OCI-LY1 (cell line): ENCODE measurements around the gene SMCO2.

Experiments used
- H2AFZ ChIP-seq: fragments of 200-600 bp; sonication (generic), shearing (Covaris generic); 2 replicates; pipeline ENCODE4 v1.6.0; 2014; ENCODE audit warnings: antibody characterized with exemption, mild to moderate bottlenecking, low read length
- H3F3A ChIP-seq: fragments of 200-600 bp; sonication (generic), shearing (Covaris generic); 2 replicates; pipeline ENCODE4 v1.6.0; 2014; ENCODE audit warnings: mild to moderate bottlenecking, antibody characterized with exemption, low read length, moderate library complexity; ENCODE audit not compliant: insufficient read depth
- H3K27ac ChIP-seq: fragments of 200-600 bp; sonication (generic); 2 replicates; pipeline ENCODE4 v1.5.1; 2014; ENCODE audit warnings: low read length, mixed run types, mild to moderate bottlenecking, low read depth; ENCODE audit not compliant: poor library complexity, severe bottlenecking
- H3K27me3 ChIP-seq: fragments of 200-600 bp; sonication (generic); 2 replicates; pipeline ENCODE4 v1.6.0; 2014; ENCODE audit warnings: antibody characterized with exemption, mild to moderate bottlenecking, low read length, moderate library complexity; ENCODE audit not compliant: insufficient read depth
- H3K36me3 ChIP-seq: fragments of 200-600 bp; sonication (generic); 2 replicates; pipeline ENCODE4 v1.6.1; 2014; ENCODE audit warnings: mild to moderate bottlenecking, antibody characterized with exemption, low read length, moderate library complexity, mixed read lengths; ENCODE audit not compliant: insufficient read depth
- H3K4me1 ChIP-seq: fragments of 200-600 bp; sonication (generic); 2 replicates; pipeline ENCODE4 v1.5.1; 2014; ENCODE audit warnings: mild to moderate bottlenecking, low read length, moderate library complexity; ENCODE audit not compliant: insufficient read depth, severe bottlenecking
- H3K4me2 ChIP-seq: fragments of 200-600 bp; sonication (generic), shearing (Covaris generic); 2 replicates; pipeline ENCODE4 v1.6.1; 2014; ENCODE audit warnings: low read length
- H3K4me3 ChIP-seq: fragments of 200-600 bp; sonication (generic); 2 replicates; pipeline ENCODE4 v1.5.1; 2014; ENCODE audit warnings: low read length, low read depth, mild to moderate bottlenecking, mixed read lengths; ENCODE audit not compliant: poor library complexity, severe bottlenecking
- H3K79me2 ChIP-seq: fragments of 200-600 bp; shearing (Covaris generic); 2 replicates; pipeline ENCODE4 v1.6.1; 2016; ENCODE audit warnings: mixed run types, low read length, mixed read lengths; ENCODE audit not compliant: insufficient read depth
- H3K9ac ChIP-seq: fragments of 200-600 bp; sonication (generic), shearing (Covaris generic); 2 replicates; pipeline ENCODE4 v1.6.1; 2014; ENCODE audit warnings: mild to moderate bottlenecking, low read length, mixed read lengths
- H3K9me2 ChIP-seq: fragments of 200-600 bp; sonication (generic), shearing (Covaris generic); 2 replicates; pipeline ENCODE4 v1.6.1; 2014; ENCODE audit warnings: low read depth, mild to moderate bottlenecking, low read length, mixed read lengths
- H3K9me3 ChIP-seq: fragments of 200-600 bp; shearing (Covaris generic); 2 replicates; pipeline ENCODE4 v1.6.1; 2014; ENCODE audit warnings: low read length, mixed read lengths
- H4K20me1 ChIP-seq: fragments of 200-600 bp; sonication (generic), shearing (Covaris generic); 2 replicates; pipeline ENCODE4 v1.6.0; 2016; ENCODE audit warnings: mild to moderate bottlenecking, low read length; ENCODE audit not compliant: insufficient read depth
- CTCF ChIP-seq: fragments of 200-600 bp; sonication (generic), shearing (Covaris generic); IDR thresholded peaks from 2 replicates; pipeline ENCODE4 v1.5.1; 2017; ENCODE audit warnings: mild to moderate bottlenecking, antibody characterized with exemption, low read length, moderate library complexity, mixed read lengths
- EZH2 ChIP-seq: fragments of 200-600 bp; sonication (generic), shearing (Covaris generic); IDR thresholded peaks from 2 replicates; pipeline ENCODE4 v1.8.0; 2017; ENCODE audit warnings: borderline replicate concordance, mixed run types, mild to moderate bottlenecking, antibody characterized with exemption, low read length, moderate library complexity, mixed read lengths

Gene SMCO2

GRCh38 chr12:27502021-27502435, 55.5 kb downstream of the SMCO2 start:
- H3K4me2 ChIP-seq = no peak overlapping the region
- H2AFZ ChIP-seq = no peak overlapping the region
- H3K36me3 ChIP-seq = no peaks in the 10 kb centered on the region
- no peaks in the 10 kb centered on the region for H3K27me3 ChIP-seq
- H3K9ac ChIP-seq = no peak overlapping the region
- no peaks in the 10 kb centered on the region for H3K9me2 ChIP-seq
- H3K4me1 ChIP-seq = no peaks in the 10 kb centered on the region
- no peaks in the 10 kb centered on the region for H3F3A ChIP-seq
- no peaks in the 10 kb centered on the region for H4K20me1 ChIP-seq
- no peaks in the 10 kb centered on the region for H3K9me3 ChIP-seq
- TF ChIP-seq EZH2 = no peak
- no peak for TF ChIP-seq CTCF
- H3K79me2 ChIP-seq = no peaks in the 10 kb centered on the region
- H3K27ac ChIP-seq = no peak overlapping the region
- H3K4me3 ChIP-seq = no peak overlapping the region

GRCh38 chr12:27504507-27504906, 58.0 kb downstream of the SMCO2 start:
- no peaks in the 10 kb centered on the region for H3K36me3 ChIP-seq
- H3K4me2 ChIP-seq = no peak overlapping the region
- no peaks in the 10 kb centered on the region for H3K9me3 ChIP-seq
- no peaks in the 10 kb centered on the region for H4K20me1 ChIP-seq
- no peak overlapping the region for H3K4me3 ChIP-seq
- H3K27me3 ChIP-seq = no peaks in the 10 kb centered on the region
- no peak overlapping the region for H2AFZ ChIP-seq
- H3F3A ChIP-seq = no peaks in the 10 kb centered on the region
- TF ChIP-seq CTCF (no peak), EZH2 (no peak)
- H3K9ac ChIP-seq = no peak overlapping the region
- no peak overlapping the region for H3K27ac ChIP-seq
- no peaks in the 10 kb centered on the region for H3K79me2 ChIP-seq
- no peaks in the 10 kb centered on the region for H3K4me1 ChIP-seq
- no peaks in the 10 kb centered on the region for H3K9me2 ChIP-seq

- no peaks in the 10 kb centered on the region for H3K79me2 ChIP-seq
- H2AFZ ChIP-seq = no peak overlapping the region
- no peaks in the 10 kb centered on the region for H3K9me2 ChIP-seq
- no peaks in the 10 kb centered on the region for H3K27me3 ChIP-seq
- no peaks in the 10 kb centered on the region for H4K20me1 ChIP-seq
- H3K4me2 ChIP-seq = no peak overlapping the region
- TF ChIP-seq CTCF = no peak
- no peak overlapping the region for H3K9ac ChIP-seq
- no peak overlapping the region for H3K4me3 ChIP-seq
- H3K9me3 ChIP-seq = no peaks in the 10 kb centered on the region
- H3K27ac ChIP-seq = no peak overlapping the region
- H3F3A ChIP-seq = no peaks in the 10 kb centered on the region
- H3K36me3 ChIP-seq = no peaks in the 10 kb centered on the region
- H3K4me1 ChIP-seq = no peaks in the 10 kb centered on the region
Measured at GRCh38 chr12:27505109-27505508, 58.6 kb downstream of the SMCO2 start.
